WI38 (cell line): Measurements from ENCODE around the gene CR1L.
"Not testable (repeated sequence)": the region's sequence is repeated elsewhere in the genome, so short reads cannot be mapped to it uniquely, and the experiment has no call there.

Experiments used
- H3K4me3 ChIP-seq: 2 replicates; pipeline ENCODE4 v1.5.1; 2011; ENCODE audit warnings: low read depth, mild to moderate bottlenecking, control low read depth, low read length
- CTCF ChIP-seq: IDR thresholded peaks from 2 replicates; pipeline ENCODE4 v1.5.1; 2012; ENCODE audit warnings: low read depth, mild to moderate bottlenecking, control low read depth, low read length

The CR1L gene

DNA sequence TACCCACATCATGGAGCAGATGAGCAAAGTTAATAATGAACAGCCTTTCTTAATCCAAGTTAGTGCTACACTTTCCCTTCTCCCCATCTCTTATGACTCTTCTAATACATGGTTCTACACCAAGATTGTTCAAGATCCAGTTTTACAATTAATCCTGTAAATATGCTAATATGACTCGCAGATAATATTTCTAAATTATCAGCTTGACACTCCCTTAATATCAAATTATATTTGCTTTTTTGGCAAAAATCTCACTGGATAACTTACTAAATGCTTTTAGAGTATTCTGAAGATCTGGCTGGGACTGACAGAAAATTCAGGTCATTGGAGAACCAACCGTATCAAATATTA is 24.4 kb upstream of the CR1L start:
- TF ChIP-seq CTCF, result no peak
- no peak overlapping the region for H3K4me3 ChIP-seq

DNA sequence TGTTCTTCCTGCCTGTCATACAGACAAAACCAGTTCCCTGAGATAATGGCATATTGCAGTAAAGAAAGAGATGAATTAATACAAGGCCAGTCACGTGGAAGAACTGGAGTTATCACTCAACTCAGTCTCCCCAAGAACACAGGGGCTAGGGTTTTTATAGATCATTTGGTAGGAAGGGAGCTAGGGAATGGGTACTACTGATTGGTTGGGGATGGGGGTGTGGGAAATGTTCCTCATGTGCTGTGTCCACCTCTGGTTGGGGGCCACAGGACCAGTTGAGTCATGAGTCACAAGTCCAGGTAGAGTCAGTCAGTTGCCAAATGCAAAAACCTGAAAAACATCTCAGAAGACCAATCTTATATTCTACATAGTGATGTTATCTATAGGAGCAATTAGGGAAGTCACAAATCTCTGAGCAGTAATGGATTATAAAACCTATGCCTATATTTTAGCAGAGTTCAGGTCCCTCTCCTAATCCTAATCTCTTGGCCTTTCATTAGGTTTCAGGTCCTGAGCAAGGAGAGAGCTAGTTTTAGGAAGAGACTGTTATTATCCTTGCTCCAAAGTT is 19.3 kb upstream of the CR1L start:
- H3K4me3 ChIP-seq, result not testable (repeated sequence)

- TF ChIP-seq CTCF, result no peak
- no peak overlapping the region for H3K4me3 ChIP-seq
Observed at GRCh38 chr1:207626972-207627337, 18.0 kb upstream of the CR1L start.

- TF ChIP-seq CTCF, result no peak
- H3K4me3 ChIP-seq, result no peak overlapping the region
Observed at GRCh38 chr1:207627496-207627895, 17.4 kb upstream of the CR1L start.

GRCh38 chr1:207628776-207629175 is 16.2 kb upstream of the CR1L start:
- H3K4me3 ChIP-seq, result no peak overlapping the region
- TF ChIP-seq CTCF, result no peak

- no peak for TF ChIP-seq CTCF
- H3K4me3 ChIP-seq, result no peak overlapping the region
Observed at GRCh38 chr1:207631137-207631536, 13.8 kb upstream of the CR1L start.

GRCh38 chr1:207633226-207633625 is 11.7 kb upstream of the CR1L start:
- TF ChIP-seq CTCF, result no peak
- no peak overlapping the region for H3K4me3 ChIP-seq

- not testable (repeated sequence) for H3K4me3 ChIP-seq
Observed at GRCh38 chr1:207633699-207634289, 11.1 kb upstream of the CR1L start.

GRCh38 chr1:207634293-207634692 is 10.6 kb upstream of the CR1L start:
- not testable (repeated sequence) for H3K4me3 ChIP-seq

- H3K4me3 ChIP-seq, result not testable (repeated sequence)
Observed at GRCh38 chr1:207635569-207636186, 9.3 kb upstream of the CR1L start.

GRCh38 chr1:207638487-207639145 is 6.3 kb upstream of the CR1L start:
- not testable (repeated sequence) for H3K4me3 ChIP-seq

DNA sequence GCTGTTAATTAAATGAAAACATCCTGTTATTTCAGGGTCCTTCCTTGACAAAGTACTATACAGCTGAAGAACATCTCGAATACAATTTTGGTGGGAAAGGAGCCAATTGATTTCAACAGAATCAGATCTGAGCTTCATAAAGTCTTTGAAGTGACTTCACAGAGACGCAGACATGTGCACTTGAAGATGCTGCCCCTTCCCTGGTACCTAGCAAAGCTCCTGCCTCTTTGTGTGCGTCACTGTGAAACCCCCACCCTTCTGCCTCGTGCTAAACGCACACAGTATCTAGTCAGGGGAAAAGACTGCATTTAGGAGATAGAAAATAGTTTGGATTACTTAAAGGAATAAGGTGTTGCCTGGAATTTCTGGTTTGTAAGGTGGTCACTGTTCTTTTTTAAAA is 5.6 kb upstream of the CR1L start:
- H3K4me3 ChIP-seq, result not testable (repeated sequence)
